CD4-positive, CD25-positive, alpha-beta regulatory T cell (primary cell): ENCODE data around the gene GPR176. TPM values are rescaled to one million over a fixed set of nuclear protein-coding genes. Genes with fewer than 3 reads are reported as not detected.
"Not testable (repeated sequence)": the region's sequence is repeated elsewhere in the genome, so short reads cannot be mapped to it uniquely, and the experiment has no call there.

Experiments used
- ATAC-seq, 2 donors: fragments of 150-1000 bp; cut with Tn5 transposase; one replicate each; pipeline ENCODE4 v1.10.0; 2021; ENCODE audit warnings: low read depth in 2 of 2, moderate number of reproducible peaks in 2 of 2, moderate library complexity in 1 of 2
- DNase-seq, 3 donors: peaks; one replicate each; pipeline versions ENCODE4 v3.0.0 to v3.0.0-alpha.2; 2012 to 2022; ENCODE audit warnings: mixed read lengths in 1 of 3
- H3K27ac ChIP-seq: one replicate; pipeline ENCODE4 v1.7.0; 2013; ENCODE audit warnings: mild to moderate bottlenecking, low read length; ENCODE audit not compliant: insufficient read depth, poor library complexity, severe bottlenecking
- H3K27me3 ChIP-seq: one replicate; pipeline ENCODE4 v1.7.0; 2013; ENCODE audit warnings: low read length; ENCODE audit not compliant: control insufficient read depth, insufficient read depth
- H3K36me3 ChIP-seq: one replicate; pipeline ENCODE4 v1.7.0; 2013; ENCODE audit warnings: mild to moderate bottlenecking, low read length, moderate library complexity; ENCODE audit not compliant: control insufficient read depth, insufficient read depth
- H3K4me1 ChIP-seq: 2 replicates; pipeline ENCODE4 v1.7.0; 2013; ENCODE audit warnings: mild to moderate bottlenecking, low read length; ENCODE audit not compliant: insufficient read depth, control insufficient read depth, poor library complexity, severe bottlenecking
- H3K4me3 ChIP-seq: one replicate; pipeline ENCODE4 v1.7.0; 2013; ENCODE audit warnings: low read depth, mild to moderate bottlenecking, low read length, moderate library complexity
- H3K9me3 ChIP-seq, 2 experiments: 1 replicate in 1 of 2; 2 replicates in 1 of 2; pipeline ENCODE4 v1.7.0; 2013; ENCODE audit warnings: low read length in 2 of 2, mild to moderate bottlenecking in 1 of 2, moderate library complexity in 1 of 2; ENCODE audit not compliant: control insufficient read depth in 2 of 2
- H3K27ac Mint-ChIP-seq, 3 donors: one replicate each; pipeline ENCODE4 v1.8.0; 2020 to 2022; ENCODE audit warnings: mild to moderate bottlenecking in 3 of 3, mixed read lengths in 3 of 3, moderate library complexity in 2 of 3
- H3K27me3 Mint-ChIP-seq: one replicate; pipeline ENCODE4 v1.8.0; 2022; ENCODE audit warnings: mild to moderate bottlenecking, mixed read lengths
- H3K36me3 Mint-ChIP-seq: one replicate; pipeline ENCODE4 v1.8.0; 2020; ENCODE audit warnings: mixed read lengths
- H3K4me1 Mint-ChIP-seq, 4 donors: one replicate each; pipeline ENCODE4 v1.8.0; 2020 to 2022; ENCODE audit warnings: mixed read lengths in 4 of 4, mild to moderate bottlenecking in 1 of 4
- H3K4me3 Mint-ChIP-seq, 4 donors: one replicate each; pipeline ENCODE4 v1.8.0; 2020 to 2022; ENCODE audit warnings: mild to moderate bottlenecking in 4 of 4, mixed read lengths in 4 of 4, moderate library complexity in 3 of 4
- H3K9me3 Mint-ChIP-seq, 7 donors: one replicate each; pipeline ENCODE4 v1.8.0; 2020 to 2022; ENCODE audit warnings: mixed read lengths in 7 of 7, mild to moderate bottlenecking in 3 of 7, moderate library complexity in 2 of 7
- polyA plus RNA-seq, 4 donors: library from polyadenylated mRNA; unstranded; fragments of 300-500 nt; fragmentation: Illumina TruSeq; gene quantifications; one replicate each; pipeline ENCODE4 v1.2.3, GENCODE V29; 2021
- total RNA-seq: library from RNA; stranded (reverse); gene quantifications from one replicate; pipeline ENCODE4 v1.2.3, GENCODE V29; 2022

GPR176 gene
- total and polyA plus RNA-seq, 5 donors from 2014 or later = not detected

GRCh38 chr15:39820050-39820602 lies 99.9 kb downstream of the GPR176 start:
- Histone ChIP-seq H3K27me3 (peaks cover 3% of the 10 kb centered on the region), H3K36me3 (no peaks in the 10 kb centered on the region), H3K4me3 (no peak overlapping the region), H3K4me1 (no peaks in the 10 kb centered on the region), H3K9me3 (no peaks in the 10 kb centered on the region), H3K27ac (no peak overlapping the region)
- Mint-ChIP-seq H3K27ac (no peak overlapping the region), H3K27me3 (peaks cover 32% of the 10 kb centered on the region), H3K4me1 (no peaks in the 10 kb centered on the region), H3K9me3 (peaks cover 0 to 4% (median 0%) of the 10 kb centered on the region in 7 donors), H3K4me3 (no peak overlapping the region), H3K36me3 (no peaks in the 10 kb centered on the region)
- DNase-seq (no peak), ATAC-seq (no peak)

- Histone ChIP-seq H3K27ac (no peak overlapping the region), H3K36me3 (no peaks in the 10 kb centered on the region), H3K9me3 (no peaks in the 10 kb centered on the region), H3K4me3 (no peak overlapping the region), H3K27me3 (peaks cover 3% of the 10 kb centered on the region), H3K4me1 (no peaks in the 10 kb centered on the region)
- H3K27ac Mint-ChIP-seq = no peak overlapping the region
- DNase-seq (no peak), ATAC-seq (no peak)
- H3K27me3 Mint-ChIP-seq = peaks cover 37% of the 10 kb centered on the region
- no peak overlapping the region for H3K4me3 Mint-ChIP-seq
- H3K4me1 Mint-ChIP-seq = no peaks in the 10 kb centered on the region
- peaks cover 0 to 4% (median 0%) of the 10 kb centered on the region in 7 donors for H3K9me3 Mint-ChIP-seq
- no peaks in the 10 kb centered on the region for H3K36me3 Mint-ChIP-seq
These were observed 100.5 kb downstream of the GPR176 start for GRCh38 chr15:39819533-39819932.

- Histone ChIP-seq H3K4me1 (no peaks in the 10 kb centered on the region), H3K4me3 (no peak overlapping the region), H3K27me3 (peaks cover 3% of the 10 kb centered on the region), H3K27ac (no peak overlapping the region), H3K9me3 (no peaks in the 10 kb centered on the region), H3K36me3 (no peaks in the 10 kb centered on the region)
- H3K4me3 Mint-ChIP-seq = no peak overlapping the region
- no peaks in the 10 kb centered on the region for H3K36me3 Mint-ChIP-seq
- DNase-seq (no peak), ATAC-seq (no peak)
- H3K4me1 Mint-ChIP-seq = no peaks in the 10 kb centered on the region
- H3K9me3 Mint-ChIP-seq = peaks cover 0 to 1% (median 0%) of the 10 kb centered on the region in 7 donors
- H3K27me3 Mint-ChIP-seq = peaks cover 27% of the 10 kb centered on the region
- no peak overlapping the region for H3K27ac Mint-ChIP-seq
These were observed 102.2 kb downstream of the GPR176 start for GRCh38 chr15:39817892-39818291.

- H3K4me1 ChIP-seq = no peaks in the 10 kb centered on the region
- DNase-seq = no peak
- Mint-ChIP-seq H3K4me1 (no peaks in the 10 kb centered on the region), H3K4me3 (no peak overlapping the region), H3K27ac (no peak overlapping the region), H3K9me3 (peaks cover 0 to 1% (median 0%) of the 10 kb centered on the region in 7 donors), H3K27me3 (peaks cover 27% of the 10 kb centered on the region), H3K36me3 (no peaks in the 10 kb centered on the region)
- ATAC-seq = no peak
- H3K27ac ChIP-seq = no peak overlapping the region
- H3K9me3 ChIP-seq = no peaks in the 10 kb centered on the region
- H3K36me3 ChIP-seq = no peaks in the 10 kb centered on the region
- H3K4me3 ChIP-seq = no peak overlapping the region
- H3K27me3 ChIP-seq = peaks cover 7% of the 10 kb centered on the region
These were observed 105.6 kb downstream of the GPR176 start for GRCh38 chr15:39814489-39814888.

- H3K27ac ChIP-seq, H3K36me3 ChIP-seq, H3K27ac Mint-ChIP-seq, H3K9me3 Mint-ChIP-seq, H3K4me1 Mint-ChIP-seq, H3K4me1 ChIP-seq, H3K4me3 ChIP-seq, H3K4me3 Mint-ChIP-seq, H3K9me3 ChIP-seq, ATAC-seq, H3K36me3 Mint-ChIP-seq, DNase-seq: not testable (repeated sequence)
- H3K27me3 ChIP-seq = peaks cover 19% of the 10 kb centered on the region
- H3K27me3 Mint-ChIP-seq = peaks cover 42% of the 10 kb centered on the region
These were observed 107.4 kb downstream of the GPR176 start for GRCh38 chr15:39812651-39813050.

GRCh38 chr15:39808909-39809308 lies 111.2 kb downstream of the GPR176 start:
- H3K27ac Mint-ChIP-seq = no peak overlapping the region
- no peak for ATAC-seq
- H3K27me3 Mint-ChIP-seq = peaks cover 38% of the 10 kb centered on the region

GRCh38 chr15:39807791-39808190 lies 112.3 kb downstream of the GPR176 start:
- peaks cover 27% of the 10 kb centered on the region for H3K27me3 ChIP-seq
- no peak overlapping the region for H3K4me3 ChIP-seq
- H3K4me1 ChIP-seq = no peaks in the 10 kb centered on the region
- no peak overlapping the region for H3K27ac ChIP-seq
- no peak for DNase-seq
- no peaks in the 10 kb centered on the region for H3K4me1 Mint-ChIP-seq
- no peak overlapping the region for H3K4me3 Mint-ChIP-seq
- H3K36me3 ChIP-seq = no peaks in the 10 kb centered on the region
- H3K36me3 Mint-ChIP-seq = peaks cover 3% of the 10 kb centered on the region
- H3K27ac Mint-ChIP-seq = no peak overlapping the region
- no peaks in the 10 kb centered on the region for H3K9me3 Mint-ChIP-seq
- ATAC-seq = no peak
- H3K9me3 ChIP-seq = no peaks in the 10 kb centered on the region
- peaks cover 35% of the 10 kb centered on the region for H3K27me3 Mint-ChIP-seq

More at GRCh38 chr15:39808909-39809308, 111.2 kb downstream of the GPR176 start:
- Mint-ChIP-seq H3K9me3 (no peaks in the 10 kb centered on the region), H3K4me1 (no peaks in the 10 kb centered on the region), H3K36me3 (peaks cover 3% of the 10 kb centered on the region), H3K4me3 (no peak overlapping the region)
- H3K9me3 ChIP-seq = no peaks in the 10 kb centered on the region
- DNase-seq = no peak
- peaks cover 25% of the 10 kb centered on the region for H3K27me3 ChIP-seq
- H3K4me3 ChIP-seq = no peak overlapping the region
- no peaks in the 10 kb centered on the region for H3K36me3 ChIP-seq
- H3K4me1 ChIP-seq = no peaks in the 10 kb centered on the region
- H3K27ac ChIP-seq = no peak overlapping the region

GRCh38 chr15:39804026-39804425 lies 116.0 kb downstream of the GPR176 start:
- Histone ChIP-seq H3K4me3 (no peak overlapping the region), H3K27me3 (peaks cover 20% of the 10 kb centered on the region), H3K36me3 (no peaks in the 10 kb centered on the region), H3K4me1 (no peaks in the 10 kb centered on the region), H3K27ac (no peak overlapping the region), H3K9me3 (no peaks in the 10 kb centered on the region)
- no peak for DNase-seq
- no peak overlapping the region for H3K27ac Mint-ChIP-seq
- H3K9me3 Mint-ChIP-seq = no peaks in the 10 kb centered on the region
- H3K36me3 Mint-ChIP-seq = peaks cover 3% of the 10 kb centered on the region
- H3K27me3 Mint-ChIP-seq = peaks cover 32% of the 10 kb centered on the region
- no peak overlapping the region for H3K4me3 Mint-ChIP-seq
- H3K4me1 Mint-ChIP-seq = no peaks in the 10 kb centered on the region
- ATAC-seq = no peak
